HEK293 (cell line): Measurements from ENCODE around the gene KIRREL3.
A peak's percentile ranks its signal among the peaks of the same experiment; 100 is the strongest.

ENCODE experiments used
- CTCF ChIA-PET: fragments of 350-600 bp; formaldehyde crosslinking; extraction: SDS; loops from one replicate; lab custom pipeline; 2021; ENCODE audit warnings: antibody characterized with exemption; lab: Yijun Ruan, JAX
- POLR2A ChIA-PET: fragments of 300-600 bp; formaldehyde crosslinking; extraction: SDS; loops from one replicate; lab custom pipeline; 2020; ENCODE audit warnings: antibody characterized with exemption, inconsistent platforms; lab: Yijun Ruan, JAX
- H3K27ac ChIP-seq: fragments of 200-500 bp; sonication (Bioruptor generic); 2 replicates; pipeline ENCODE4 v1.5.1; 2014; ENCODE audit warnings: low read depth, low read length, control low read depth, inconsistent platforms; ENCODE audit errors: extremely low read depth
- H3K36me3 ChIP-seq, 2 experiments: fragments of 200-500 bp in 1 of 2; sonication (Bioruptor generic) in 1 of 2; 1 replicate in 1 of 2; 2 replicates in 1 of 2; pipeline ENCODE4 v1.5.1; 2014 to 2017; ENCODE audit warnings: inconsistent platforms in 2 of 2, low read length in 2 of 2; ENCODE audit not compliant: control insufficient read depth in 2 of 2, insufficient read depth in 1 of 2
- H3K4me1 ChIP-seq: fragments of 200-500 bp; sonication (Bioruptor generic); 2 replicates; pipeline ENCODE4 v1.5.1; 2014; ENCODE audit warnings: mild to moderate bottlenecking, low read length, inconsistent platforms; ENCODE audit not compliant: control insufficient read depth, insufficient read depth
- H3K4me3 ChIP-seq: 2 replicates; pipeline ENCODE4 v1.5.1; 2011; ENCODE audit warnings: low read depth, mild to moderate bottlenecking, control low read depth, low read length, moderate library complexity
- H3K9me3 ChIP-seq: fragments of 200-500 bp; sonication (Bioruptor generic); 2 replicates; pipeline ENCODE4 v1.5.1; 2014; ENCODE audit warnings: low read depth, low read length, inconsistent platforms; ENCODE audit not compliant: control insufficient read depth, insufficient read depth
- GLI4 ChIP-seq: fragments of 450-650 bp; formaldehyde crosslinking; IDR thresholded peaks from 2 replicates; pipeline ENCODE4 v1.5.1; 2016; ENCODE audit warnings: missing biosample characterization, missing genetic modification characterization
- KLF7 ChIP-seq: fragments of 450-650 bp; formaldehyde crosslinking; IDR thresholded peaks from 2 replicates; pipeline ENCODE4 v1.5.1; 2016; ENCODE audit warnings: missing biosample characterization, missing genetic modification characterization, borderline replicate concordance
- MEIS1 ChIP-seq: sonication (generic); formaldehyde crosslinking; IDR thresholded peaks from 2 replicates; pipeline ENCODE4 v1.8.1; 2022; ENCODE audit warnings: missing genetic modification reagents, mild to moderate bottlenecking, borderline replicate concordance
- PRDM1 ChIP-seq: fragments of 450-650 bp; formaldehyde crosslinking; IDR thresholded peaks from 2 replicates; pipeline ENCODE4; 2016; ENCODE audit warnings: missing biosample characterization, missing genetic modification characterization
- RBAK ChIP-seq: fragments of 450-650 bp; formaldehyde crosslinking; IDR thresholded peaks from 2 replicates; pipeline ENCODE4 v1.5.1; 2016; ENCODE audit warnings: missing biosample characterization, missing genetic modification characterization
- SCRT2 ChIP-seq: fragments of 450-650 bp; formaldehyde crosslinking; IDR thresholded peaks from 2 replicates; pipeline ENCODE4 v1.5.1; 2016; ENCODE audit warnings: missing biosample characterization, missing genetic modification characterization
- ZBTB49 ChIP-seq: fragments of 450-650 bp; formaldehyde crosslinking; IDR thresholded peaks from 2 replicates; pipeline ENCODE4 v1.5.1; 2016; ENCODE audit warnings: missing biosample characterization, missing genetic modification characterization, low read depth
- ZNF2 ChIP-seq: fragments of 450-650 bp; formaldehyde crosslinking; IDR thresholded peaks from 2 replicates; pipeline ENCODE4 v1.5.1; 2016; ENCODE audit warnings: missing biosample characterization, missing genetic modification characterization
- ZNF311 ChIP-seq: fragments of 450-650 bp; formaldehyde crosslinking; IDR thresholded peaks from 2 replicates; pipeline ENCODE4 v1.5.1; 2017; ENCODE audit warnings: missing biosample characterization, missing genetic modification characterization, borderline replicate concordance
- ZNF513 ChIP-seq: fragments of 450-650 bp; IDR thresholded peaks from 2 replicates; pipeline ENCODE4 v1.5.1; 2018; ENCODE audit warnings: missing biosample characterization, missing genetic modification characterization
- ZNF561 ChIP-seq: fragments of 450-650 bp; IDR thresholded peaks from 2 replicates; pipeline ENCODE4 v1.5.1; 2018; ENCODE audit warnings: missing biosample characterization, missing genetic modification characterization, borderline replicate concordance
- ZNF660 ChIP-seq: fragments of 450-650 bp; IDR thresholded peaks from 2 replicates; pipeline ENCODE4 v1.5.1; 2018; ENCODE audit warnings: missing biosample characterization, mild to moderate bottlenecking, missing genetic modification characterization
- ZNF701 ChIP-seq: fragments of 450-650 bp; formaldehyde crosslinking; IDR thresholded peaks from 2 replicates; pipeline ENCODE4 v1.5.1; 2016; ENCODE audit warnings: missing biosample characterization, missing genetic modification characterization
- ZNF747 ChIP-seq: fragments of 450-650 bp; formaldehyde crosslinking; IDR thresholded peaks from 2 replicates; pipeline ENCODE4 v1.5.1; 2016; ENCODE audit warnings: missing biosample characterization, missing genetic modification characterization
- ZNF792 ChIP-seq: fragments of 450-650 bp; formaldehyde crosslinking; IDR thresholded peaks from 2 replicates; pipeline ENCODE4 v1.5.1; 2016; ENCODE audit warnings: missing biosample characterization, missing genetic modification characterization
- ZNF837 ChIP-seq: fragments of 450-650 bp; formaldehyde crosslinking; IDR thresholded peaks from 2 replicates; pipeline ENCODE4 v1.5.1; 2016; ENCODE audit warnings: missing biosample characterization, missing genetic modification characterization
- TF ChIP-seq, protein P1 (sequence below): fragments of 450-650 bp; formaldehyde crosslinking; IDR thresholded peaks from 2 replicates; pipeline ENCODE4 v1.5.1; 2016; ENCODE audit warnings: missing biosample characterization, missing genetic modification characterization
- TF ChIP-seq, protein P2 (sequence below): sonication (generic); formaldehyde crosslinking; IDR thresholded peaks from 2 replicates; pipeline ENCODE4 v1.8.1; 2022; ENCODE audit warnings: mild to moderate bottlenecking, moderate library complexity, missing genetic modification reagents

Gene KIRREL3

GRCh38 chr11:126817523-126818450 is 182.8 kb downstream of the KIRREL3 start:
- H3K27ac ChIP-seq = no peak overlapping the region
- no peak overlapping the region for H3K4me3 ChIP-seq
- no peaks in the 10 kb centered on the region for H3K4me1 ChIP-seq
- POLR2A ChIA-PET = no interaction called here
- no peaks in the 10 kb centered on the region for H3K36me3 ChIP-seq
- CTCF ChIA-PET = no interaction called here
- TF ChIP-seq ZNF701 (tag by site-specific recombination) (no peak), ZBTB49 (tag by site-specific recombination) (no peak), ZNF561 (no peak), KLF7 (no peak), MEIS1 (no peak), ZNF747 (tag by site-specific recombination) (no peak), ZNF311 (tag by site-specific recombination) (no peak)
- no peaks in the 10 kb centered on the region for H3K9me3 ChIP-seq

GRCh38 chr11:126817096-126817495 is 183.5 kb downstream of the KIRREL3 start:
- Histone ChIP-seq H3K36me3 (no peaks in the 10 kb centered on the region), H3K4me3 (no peak overlapping the region), H3K4me1 (no peaks in the 10 kb centered on the region), H3K9me3 (no peaks in the 10 kb centered on the region), H3K27ac (no peak overlapping the region)
- TF ChIP-seq ZBTB49 (tag by site-specific recombination) = no peak
- POLR2A ChIA-PET = no interaction called here
- CTCF ChIA-PET = interaction anchor here (0.6 kb wide), 1 partner anchor 60 kb away, joined by 3 read pairs; no protein-coding TSS in a partner anchor

GRCh38 chr11:126816645-126817044 is 183.9 kb downstream of the KIRREL3 start:
- no peak overlapping the region for H3K27ac ChIP-seq
- CTCF ChIA-PET = interaction anchor here (0.6 kb wide), 1 partner anchor 60 kb away, joined by 3 read pairs; no protein-coding TSS in a partner anchor

DNA sequence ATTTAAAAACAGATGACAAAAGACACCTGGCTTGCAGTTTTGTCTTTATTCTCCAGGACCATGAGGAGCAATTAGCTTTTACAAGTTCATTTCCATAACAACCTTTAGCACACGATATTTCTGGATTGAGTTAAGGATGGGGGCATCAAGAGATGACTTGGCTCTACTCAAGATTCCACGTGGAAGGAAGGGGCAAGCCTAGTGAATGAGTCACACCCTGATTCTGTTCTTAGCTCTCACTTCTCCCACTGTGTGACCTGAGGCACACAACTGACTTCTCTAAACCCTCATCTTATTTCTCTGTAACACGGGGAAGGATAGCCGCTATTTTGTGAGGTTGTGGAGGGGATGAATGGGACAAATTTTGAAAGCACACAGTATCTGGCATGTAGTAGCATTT is 185.5 kb downstream of the KIRREL3 start:
- ChIA-PET POLR2A (no interaction called here), CTCF (no interaction called here)
- TF ChIP-seq RBAK (no peak), PRDM1 (tag by site-specific recombination) (no peak), ZNF2 (tag by site-specific recombination) (no peak), ZNF837 (tag by site-specific recombination) (no peak), GLI4 (no peak), ZNF513 (no peak), ZNF792 (no peak)
- TF ChIP-seq, protein P1, sequence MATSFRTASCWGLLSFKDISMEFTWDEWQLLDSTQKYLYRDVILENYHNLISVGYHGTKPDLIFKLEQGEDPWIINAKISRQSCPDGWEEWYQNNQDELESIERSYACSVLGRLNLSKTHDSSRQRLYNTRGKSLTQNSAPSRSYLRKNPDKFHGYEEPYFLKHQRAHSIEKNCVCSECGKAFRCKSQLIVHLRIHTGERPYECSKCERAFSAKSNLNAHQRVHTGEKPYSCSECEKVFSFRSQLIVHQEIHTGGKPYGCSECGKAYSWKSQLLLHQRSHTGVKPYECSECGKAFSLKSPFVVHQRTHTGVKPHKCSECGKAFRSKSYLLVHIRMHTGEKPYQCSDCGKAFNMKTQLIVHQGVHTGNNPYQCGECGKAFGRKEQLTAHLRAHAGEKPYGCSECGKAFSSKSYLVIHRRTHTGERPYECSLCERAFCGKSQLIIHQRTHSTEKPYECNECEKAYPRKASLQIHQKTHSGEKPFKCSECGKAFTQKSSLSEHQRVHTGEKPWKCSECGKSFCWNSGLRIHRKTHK = no peak

More at GRCh38 chr11:126816645-126817044, 183.9 kb downstream of the KIRREL3 start:
- H3K4me1 ChIP-seq = no peaks in the 10 kb centered on the region
- H3K4me3 ChIP-seq = no peak overlapping the region
- no peak for TF ChIP-seq ZNF660 (tag by site-specific recombination)
- TF ChIP-seq, protein P2, sequence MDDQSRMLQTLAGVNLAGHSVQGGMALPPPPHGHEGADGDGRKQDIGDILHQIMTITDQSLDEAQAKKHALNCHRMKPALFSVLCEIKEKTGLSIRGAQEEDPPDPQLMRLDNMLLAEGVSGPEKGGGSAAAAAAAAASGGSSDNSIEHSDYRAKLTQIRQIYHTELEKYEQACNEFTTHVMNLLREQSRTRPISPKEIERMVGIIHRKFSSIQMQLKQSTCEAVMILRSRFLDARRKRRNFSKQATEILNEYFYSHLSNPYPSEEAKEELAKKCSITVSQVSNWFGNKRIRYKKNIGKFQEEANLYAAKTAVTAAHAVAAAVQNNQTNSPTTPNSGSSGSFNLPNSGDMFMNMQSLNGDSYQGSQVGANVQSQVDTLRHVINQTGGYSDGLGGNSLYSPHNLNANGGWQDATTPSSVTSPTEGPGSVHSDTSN (CRISPR knock-in tag) = no peak
- TF ChIP-seq SCRT2 (tag by site-specific recombination) = 0 out of 2 replicates have a peak, but pooled peaks have one; percentile 24
- POLR2A ChIA-PET = no interaction called here
- H3K9me3 ChIP-seq = no peaks in the 10 kb centered on the region
- no peaks in the 10 kb centered on the region for H3K36me3 ChIP-seq

More for the DNA sequence above, 185.5 kb downstream of the KIRREL3 start:
- Histone ChIP-seq H3K9me3 (no peaks in the 10 kb centered on the region), H3K4me1 (no peaks in the 10 kb centered on the region), H3K27ac (no peak overlapping the region), H3K36me3 (no peaks in the 10 kb centered on the region), H3K4me3 (no peak overlapping the region)
